ENCODE data around the gene POLA1.

DNA sequence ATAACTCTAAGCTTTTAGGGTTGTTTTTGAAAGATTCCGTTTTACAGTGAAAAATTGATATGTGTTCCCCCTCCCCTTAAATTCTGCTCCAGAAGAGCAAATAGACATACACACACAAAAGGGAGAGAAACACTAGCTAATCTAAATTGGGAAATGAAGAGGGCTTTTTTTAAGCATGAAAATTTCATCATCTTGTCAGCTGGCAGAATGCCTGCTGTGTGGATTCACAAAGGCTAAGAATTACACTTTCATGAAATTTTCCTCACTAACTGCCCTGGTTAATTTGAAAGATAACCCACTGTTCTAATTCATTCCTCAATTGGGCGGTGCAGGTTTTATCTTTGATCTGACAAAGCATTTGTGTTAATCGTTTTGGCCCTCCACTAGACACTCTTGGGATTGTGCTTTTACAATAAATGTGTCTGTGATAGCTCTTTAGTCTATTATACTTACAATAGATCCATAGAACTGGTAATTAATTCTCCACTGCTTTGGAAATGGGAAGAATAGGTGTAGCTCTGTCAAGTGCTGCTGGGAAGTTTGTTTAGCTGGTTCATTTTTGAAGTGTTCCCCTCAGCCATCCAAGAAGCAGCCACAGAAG, 152.9 kb downstream of the POLA1 start:
- TF ChIP-seq ZNF785 (tag by site-specific recombination; IDR thresholded peaks at IDR 0.05) (no peak), ZNF16 (tag by site-specific recombination; IDR thresholded peaks at IDR 0.05; ENCODE audit: low read depth) (no peak), ZNF133 (tag by site-specific recombination; IDR thresholded peaks at IDR 0.05) (no peak), ZNF600 (tag by site-specific recombination; IDR thresholded peaks at IDR 0.05) (no peak), ZNF10 (tag by site-specific recombination; IDR thresholded peaks at IDR 0.05) (no peak)
- TF ChIP-seq, protein P1, sequence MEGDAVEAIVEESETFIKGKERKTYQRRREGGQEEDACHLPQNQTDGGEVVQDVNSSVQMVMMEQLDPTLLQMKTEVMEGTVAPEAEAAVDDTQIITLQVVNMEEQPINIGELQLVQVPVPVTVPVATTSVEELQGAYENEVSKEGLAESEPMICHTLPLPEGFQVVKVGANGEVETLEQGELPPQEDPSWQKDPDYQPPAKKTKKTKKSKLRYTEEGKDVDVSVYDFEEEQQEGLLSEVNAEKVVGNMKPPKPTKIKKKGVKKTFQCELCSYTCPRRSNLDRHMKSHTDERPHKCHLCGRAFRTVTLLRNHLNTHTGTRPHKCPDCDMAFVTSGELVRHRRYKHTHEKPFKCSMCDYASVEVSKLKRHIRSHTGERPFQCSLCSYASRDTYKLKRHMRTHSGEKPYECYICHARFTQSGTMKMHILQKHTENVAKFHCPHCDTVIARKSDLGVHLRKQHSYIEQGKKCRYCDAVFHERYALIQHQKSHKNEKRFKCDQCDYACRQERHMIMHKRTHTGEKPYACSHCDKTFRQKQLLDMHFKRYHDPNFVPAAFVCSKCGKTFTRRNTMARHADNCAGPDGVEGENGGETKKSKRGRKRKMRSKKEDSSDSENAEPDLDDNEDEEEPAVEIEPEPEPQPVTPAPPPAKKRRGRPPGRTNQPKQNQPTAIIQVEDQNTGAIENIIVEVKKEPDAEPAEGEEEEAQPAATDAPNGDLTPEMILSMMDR (tag by site-specific recombination; IDR thresholded peaks at IDR 0.05) = no peak
